Hippocampal formation (tissue), 2 donors: Measurements from ENCODE around the gene MFSD2A.
"Not testable (repeated sequence)": the region's sequence is repeated elsewhere in the genome, so short reads cannot be mapped to it uniquely, and the experiment has no call there.

Experiments
- DNase-seq, 2 donors: peaks; one replicate each; lab custom pipeline; 2025; lab: John Stamatoyannopoulos, UW

The MFSD2A gene

DNA sequence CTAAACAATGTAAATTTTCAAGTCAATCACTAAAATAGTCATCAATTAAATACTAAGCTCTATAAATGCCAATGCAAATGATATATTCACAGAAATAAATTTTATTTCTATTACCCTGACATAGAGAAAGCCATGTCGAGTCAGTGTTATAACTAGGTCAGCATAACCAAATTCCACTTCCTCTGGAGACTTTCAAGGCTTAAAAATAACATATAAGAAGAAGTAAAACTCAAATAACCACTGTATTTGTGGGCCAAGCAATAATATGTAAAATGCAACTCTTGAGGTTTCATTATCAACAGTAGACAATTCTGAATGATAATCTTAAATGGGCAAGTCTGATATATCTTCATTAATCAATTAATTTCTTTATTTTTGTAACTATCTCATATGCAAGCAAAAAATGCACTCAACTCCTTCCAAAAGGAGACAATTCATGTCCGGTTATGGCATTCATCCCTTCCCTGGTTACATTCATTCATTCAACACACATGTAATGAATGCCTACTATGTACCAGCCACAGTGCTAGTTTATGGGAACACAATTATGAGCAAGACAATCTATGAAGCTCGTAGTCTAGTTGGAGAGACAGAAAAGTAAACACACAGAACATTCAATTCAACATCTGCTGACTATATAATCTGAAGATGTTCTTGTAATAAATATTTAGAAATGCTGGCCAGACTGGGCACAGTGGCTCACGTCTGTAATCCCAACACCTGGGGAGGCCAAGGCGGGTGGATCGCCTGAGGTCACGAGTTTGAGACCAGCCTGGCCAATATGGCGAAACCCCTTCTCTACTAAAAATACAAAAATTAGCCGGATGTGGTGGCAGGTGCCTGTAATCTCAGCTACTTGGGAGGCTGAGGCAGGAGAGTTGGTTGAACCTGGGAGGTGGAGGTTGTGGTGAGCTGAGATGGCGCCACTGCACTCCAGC, 48.5 kb downstream of the MFSD2A start:
- DNase-seq = no peak

DNA sequence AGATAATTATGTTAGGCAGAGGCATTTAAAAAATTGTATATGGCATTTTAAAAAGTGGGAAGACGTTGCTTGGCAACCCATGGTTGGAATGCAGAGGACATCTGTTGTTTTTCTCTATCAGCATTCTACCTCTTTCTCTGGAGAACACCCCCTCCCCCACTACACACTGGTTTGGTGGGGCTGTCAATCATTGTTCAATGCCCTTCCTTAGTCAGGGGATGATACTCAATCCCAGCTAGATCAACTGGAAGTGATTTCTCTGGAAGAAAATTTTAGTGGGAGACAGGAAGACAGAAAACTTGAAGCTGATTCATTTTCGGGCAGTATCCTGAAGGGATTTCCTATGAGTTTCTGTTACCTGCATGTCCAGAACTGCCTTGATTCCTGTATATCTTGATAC, 49.9 kb downstream of the MFSD2A start:
- DNase-seq = peak in 1 of 2 donors; percentile 12

DNA sequence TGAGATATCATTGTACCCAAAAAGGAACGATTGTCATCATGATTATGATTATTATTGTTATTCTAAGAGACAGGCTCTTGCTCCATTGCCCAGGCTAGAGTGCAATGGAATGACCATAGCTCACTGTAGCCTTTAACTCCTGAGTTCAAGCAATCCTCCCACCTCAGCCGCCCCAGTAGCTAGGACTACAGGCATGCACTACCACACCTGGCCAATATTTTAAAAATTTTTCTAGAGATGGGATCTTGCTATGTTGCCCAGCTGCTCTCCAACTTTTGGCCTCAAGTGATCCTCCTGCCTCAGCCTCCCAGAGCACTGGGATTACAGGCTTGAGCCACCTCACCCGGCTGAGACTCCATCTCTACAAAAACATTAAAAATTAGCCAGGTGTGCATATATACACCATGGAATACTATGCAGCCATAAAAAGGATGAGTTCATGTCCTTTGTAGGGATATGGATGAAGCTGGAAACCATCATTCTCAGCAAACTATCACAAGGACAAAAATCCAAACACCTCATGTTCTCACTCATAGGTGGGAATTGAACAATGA, 52.6 kb downstream of the MFSD2A start:
- DNase-seq = not testable (repeated sequence)

DNA sequence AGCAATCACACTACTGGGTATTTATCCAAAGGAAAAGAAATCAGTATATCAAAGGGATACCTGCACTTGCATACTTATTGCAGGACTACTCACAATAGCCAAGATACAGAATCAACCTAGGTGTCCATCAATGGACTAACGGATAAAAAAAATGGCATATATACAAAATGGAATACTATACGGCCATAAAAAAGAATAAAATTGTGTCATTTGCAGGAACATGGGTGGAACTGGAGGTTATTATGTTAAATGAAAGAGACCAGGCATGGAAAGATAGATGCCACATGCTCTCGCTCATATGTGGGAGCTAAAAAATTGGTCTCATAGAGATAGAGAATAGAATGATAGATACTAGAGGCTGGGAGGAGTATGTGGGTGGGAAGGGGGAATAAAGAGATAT, 56.3 kb downstream of the MFSD2A start:
- DNase-seq = no peak

DNA sequence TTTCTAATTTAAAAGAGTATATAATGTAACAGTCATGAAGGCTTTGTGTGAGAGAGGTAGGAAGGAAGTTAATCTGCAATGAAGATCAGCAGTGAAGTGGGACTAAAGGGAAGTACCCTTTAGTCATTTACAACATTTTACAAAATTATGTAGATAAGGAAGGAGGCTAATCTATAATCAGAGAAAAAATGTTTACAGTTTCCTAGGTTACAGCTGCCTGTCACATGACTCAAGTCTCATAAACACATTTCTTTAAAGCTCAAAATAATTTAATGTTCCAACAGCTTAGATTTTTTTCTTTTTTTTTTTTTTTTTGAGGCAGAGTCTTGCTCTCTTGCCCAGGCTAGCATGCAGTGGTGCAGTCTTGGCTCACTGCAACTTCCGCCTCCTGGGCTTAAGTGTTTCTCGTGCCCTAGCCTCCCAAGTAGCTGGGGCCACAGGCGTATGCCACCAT, 59.3 kb downstream of the MFSD2A start:
- no peak for DNase-seq

DNA sequence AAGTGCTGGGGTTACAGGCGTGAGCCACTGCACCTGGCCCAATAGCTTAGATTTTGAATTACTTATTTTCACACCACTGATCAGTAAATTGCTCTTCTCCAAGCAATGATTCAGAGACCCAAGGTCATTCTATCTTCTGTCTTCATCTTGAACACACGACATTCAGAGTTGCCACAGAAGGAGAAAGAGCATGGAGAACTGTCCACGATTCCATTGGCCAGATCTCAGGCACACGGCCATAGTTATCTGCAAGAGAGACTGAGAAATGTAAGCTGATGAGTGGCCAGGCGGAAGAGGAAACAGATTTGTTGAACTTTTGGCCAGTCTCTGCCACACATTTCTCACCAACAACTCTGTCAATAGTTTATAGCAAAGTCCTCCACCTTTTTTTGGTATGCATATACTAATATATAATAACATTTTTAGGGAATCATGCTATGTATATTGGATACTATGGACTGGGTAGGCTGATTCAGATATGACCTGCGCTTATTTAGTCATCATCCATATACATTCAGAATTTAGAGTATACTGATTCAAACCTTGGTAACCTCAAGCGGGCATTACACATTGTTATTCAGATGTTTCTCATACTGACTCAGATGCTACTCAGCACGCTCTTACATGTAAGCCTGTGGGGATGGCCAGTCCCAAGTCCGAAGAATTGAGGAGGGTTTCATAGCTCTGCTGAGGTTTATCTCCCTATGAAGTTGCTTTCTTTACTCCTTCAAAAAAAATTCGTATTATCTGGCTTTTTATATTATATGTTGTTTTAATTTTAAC, 60.1 kb downstream of the MFSD2A start:
- no peak for DNase-seq

DNA sequence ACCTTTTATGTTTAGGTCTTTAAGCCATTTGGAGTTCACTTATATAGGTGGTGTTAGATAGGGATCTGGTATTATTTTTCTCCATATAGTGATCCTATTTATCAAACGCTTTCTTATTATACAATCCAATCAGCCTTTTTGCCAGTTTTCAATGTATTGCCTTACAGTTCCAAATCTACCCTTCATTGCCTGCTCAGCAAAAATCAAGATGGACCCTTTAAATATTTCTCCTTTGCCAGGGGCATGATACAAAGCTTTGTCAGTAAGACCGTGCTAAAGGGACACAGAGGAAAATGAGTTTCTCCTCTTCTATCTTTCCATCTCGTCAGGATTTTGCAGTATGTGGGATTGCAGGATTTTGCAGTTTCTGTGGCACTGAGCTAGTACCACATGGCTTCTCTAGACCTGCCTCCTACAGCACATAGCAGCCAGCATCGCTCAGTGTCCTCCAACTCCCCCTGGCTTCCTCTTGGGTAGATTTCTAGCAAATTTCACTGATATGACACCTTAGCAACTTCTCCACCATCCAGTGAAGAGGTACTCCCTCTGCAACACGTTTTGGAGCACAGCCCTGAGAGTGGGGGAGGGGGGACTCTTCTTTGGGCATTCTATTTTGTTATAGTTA, 63.1 kb downstream of the MFSD2A start:
- DNase-seq = no peak
